Limb (tissue), 2 donors: Measurements from ENCODE around the gene SLC7A4.
A peak's percentile ranks its signal among the peaks of the same experiment; 100 is the strongest.
"Not testable (repeated sequence)": the region's sequence is repeated elsewhere in the genome, so short reads cannot be mapped to it uniquely, and the experiment has no call there.

Source experiments
- DNase-seq, 2 donors: peaks; one replicate each; pipeline ENCODE4 v3.0.0-alpha.2; 2016; ENCODE audit errors: extremely low spot score in 2 of 2

The SLC7A4 gene

DNA sequence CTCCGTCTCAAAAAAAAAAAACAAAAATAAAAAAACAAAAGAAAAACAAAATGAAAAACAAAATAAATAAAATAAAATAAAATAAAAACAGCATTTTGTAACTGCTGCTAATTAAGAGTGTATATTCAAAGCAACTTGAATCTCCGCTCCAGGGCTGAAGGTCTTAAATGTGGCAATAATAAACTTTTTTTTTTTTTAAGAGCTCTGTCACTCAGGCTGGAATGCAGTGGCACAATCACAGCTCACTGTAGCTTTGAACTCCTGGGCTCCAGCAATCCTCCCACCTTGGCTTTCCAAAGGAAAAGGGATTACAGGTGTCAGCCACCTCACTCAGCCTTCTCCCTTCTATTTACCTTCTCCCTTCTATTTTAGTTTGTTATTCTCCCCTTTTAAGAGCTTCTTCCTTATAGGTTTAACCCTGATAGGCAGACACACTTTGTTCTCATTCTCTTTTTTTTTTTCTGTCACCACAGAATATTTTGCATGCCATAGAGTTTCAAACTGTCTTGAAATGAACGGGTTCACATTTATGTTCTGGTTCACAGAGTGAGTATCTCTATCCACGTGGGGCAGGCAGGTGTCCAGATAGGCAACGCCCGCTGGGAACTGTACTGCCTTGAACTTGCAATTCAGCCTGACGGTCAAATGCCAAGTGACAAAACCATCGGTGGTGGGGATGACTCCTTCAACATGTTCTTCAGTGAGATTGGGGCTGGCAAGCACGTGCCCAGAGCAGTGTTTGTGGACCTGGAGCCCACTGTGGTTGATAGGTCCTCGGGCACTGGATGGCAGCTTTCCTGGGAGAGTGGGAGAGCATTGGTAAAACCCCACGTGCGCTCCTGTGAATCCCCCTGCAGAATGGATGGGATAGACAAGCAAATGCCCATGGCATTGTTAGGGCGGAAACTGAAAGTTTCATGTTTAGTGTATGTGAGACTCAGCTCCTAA lies 32.8 kb upstream of the SLC7A4 start:
- no peak for DNase-seq

- DNase-seq, result not testable (repeated sequence)
Observed at GRCh38 chr22:21064425-21064824, 32.1 kb upstream of the SLC7A4 start.

DNA sequence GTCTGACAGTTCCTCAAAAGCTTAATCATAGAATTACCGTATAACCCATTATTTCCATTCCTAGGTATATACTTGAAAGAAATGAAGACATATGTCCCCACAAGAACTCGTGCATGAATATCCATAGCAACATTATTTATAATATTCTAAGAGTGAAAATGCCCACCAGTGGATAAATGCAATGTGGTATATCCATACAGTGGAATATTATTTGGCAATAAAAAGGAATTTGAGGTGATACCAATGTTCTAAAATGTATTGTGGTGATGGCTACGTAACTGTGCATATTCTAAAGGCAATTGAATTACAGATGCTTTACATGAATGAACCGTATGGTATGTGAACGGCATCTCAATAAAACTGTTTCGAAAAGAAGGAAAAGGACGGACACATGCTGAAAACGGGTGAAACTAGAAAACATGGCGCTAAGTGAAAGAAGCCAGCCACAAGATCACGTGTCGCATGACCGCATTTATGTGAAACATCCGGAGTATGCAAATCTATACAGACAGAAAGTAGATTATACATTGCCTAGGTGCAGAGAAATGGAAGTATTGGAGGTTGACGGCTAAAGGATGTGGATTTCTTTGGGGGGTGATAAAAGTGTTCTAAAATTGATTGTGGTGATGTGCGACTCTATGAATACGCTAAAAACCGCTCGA lies 29.4 kb upstream of the SLC7A4 start:
- DNase-seq, result not testable (repeated sequence)

GRCh38 chr22:21060363-21060762 lies 28.0 kb upstream of the SLC7A4 start:
- not testable (repeated sequence) for DNase-seq

GRCh38 chr22:21055880-21056319 lies 23.5 kb upstream of the SLC7A4 start:
- no peak for DNase-seq

GRCh38 chr22:21055564-21055834 lies 23.1 kb upstream of the SLC7A4 start:
- DNase-seq, result no peak

DNA sequence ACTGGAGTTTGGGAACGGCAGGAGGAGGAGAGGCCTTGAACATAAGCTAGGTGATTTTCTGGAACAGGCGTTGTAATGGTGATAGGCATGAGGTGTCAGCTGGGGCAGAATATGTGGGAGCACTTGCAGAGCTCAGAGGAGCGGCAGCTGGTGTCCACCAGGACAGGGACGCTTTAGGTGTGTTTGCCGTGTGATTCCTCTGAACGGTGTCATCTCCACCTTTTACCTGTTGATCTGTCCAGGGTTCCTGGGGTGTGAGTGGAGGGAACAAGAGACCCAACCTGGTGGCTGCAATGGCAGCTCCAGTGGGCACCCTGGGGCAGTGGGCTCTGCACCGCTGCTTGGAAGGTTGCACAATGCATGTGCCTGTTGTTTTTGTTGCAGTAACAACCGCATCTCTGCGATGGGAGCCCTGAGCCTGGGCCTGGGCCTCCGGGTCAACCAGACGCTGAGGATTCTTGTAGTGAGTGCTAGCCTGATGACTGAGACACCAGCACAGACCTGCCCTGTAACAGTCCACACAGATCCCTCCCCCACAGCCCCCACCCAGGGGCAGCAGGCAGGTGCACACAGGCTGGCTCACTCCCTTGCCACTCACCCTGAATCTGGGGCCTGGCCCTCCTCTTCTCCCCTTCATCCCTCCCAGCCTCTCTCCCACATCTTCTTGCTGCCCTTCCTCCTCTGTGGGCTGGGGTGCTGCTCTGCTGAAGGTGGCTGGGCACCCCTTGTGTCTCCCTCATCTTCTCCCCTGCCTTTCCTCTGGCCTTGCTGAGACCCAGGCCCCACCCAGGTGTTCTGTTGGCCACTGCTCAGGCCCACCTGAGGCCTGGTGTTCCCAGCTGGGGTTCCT lies 22.6 kb upstream of the SLC7A4 start:
- DNase-seq, result no peak

DNA sequence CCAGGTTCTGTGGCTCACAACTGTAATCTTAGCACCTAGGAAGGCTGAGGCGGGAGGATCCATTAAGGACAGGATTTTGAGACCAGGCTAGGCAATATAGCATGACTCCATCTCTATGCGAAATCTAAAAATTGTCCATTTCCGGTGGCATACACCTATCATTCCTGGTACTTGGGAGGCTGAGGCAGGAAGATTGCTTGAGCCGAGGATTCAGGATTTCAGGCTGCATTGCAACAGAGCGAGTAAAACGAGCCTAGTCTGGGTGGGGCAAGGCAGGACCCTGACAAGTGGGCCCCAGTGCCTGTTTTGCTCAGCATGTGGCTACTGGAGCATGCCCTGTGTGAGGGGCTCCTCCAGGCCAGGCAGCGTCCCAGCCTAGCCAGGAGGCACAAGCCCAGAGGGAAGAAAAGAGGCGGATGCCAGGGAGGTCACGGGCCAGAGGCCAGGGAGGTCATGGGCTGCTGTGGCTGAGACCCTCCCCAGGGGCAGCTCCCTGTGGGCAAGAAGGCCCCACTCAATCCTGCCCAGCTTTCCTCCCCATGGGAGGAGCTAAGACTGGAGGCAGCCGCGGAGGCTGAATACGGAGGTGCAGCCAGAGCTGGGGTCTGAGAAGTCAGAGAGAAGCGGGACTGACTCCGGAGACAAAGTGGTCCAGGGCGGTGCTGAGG lies 21.8 kb upstream of the SLC7A4 start:
- no peak for DNase-seq

- no peak for DNase-seq
Observed at GRCh38 chr22:21052715-21053459, 20.5 kb upstream of the SLC7A4 start.

DNA sequence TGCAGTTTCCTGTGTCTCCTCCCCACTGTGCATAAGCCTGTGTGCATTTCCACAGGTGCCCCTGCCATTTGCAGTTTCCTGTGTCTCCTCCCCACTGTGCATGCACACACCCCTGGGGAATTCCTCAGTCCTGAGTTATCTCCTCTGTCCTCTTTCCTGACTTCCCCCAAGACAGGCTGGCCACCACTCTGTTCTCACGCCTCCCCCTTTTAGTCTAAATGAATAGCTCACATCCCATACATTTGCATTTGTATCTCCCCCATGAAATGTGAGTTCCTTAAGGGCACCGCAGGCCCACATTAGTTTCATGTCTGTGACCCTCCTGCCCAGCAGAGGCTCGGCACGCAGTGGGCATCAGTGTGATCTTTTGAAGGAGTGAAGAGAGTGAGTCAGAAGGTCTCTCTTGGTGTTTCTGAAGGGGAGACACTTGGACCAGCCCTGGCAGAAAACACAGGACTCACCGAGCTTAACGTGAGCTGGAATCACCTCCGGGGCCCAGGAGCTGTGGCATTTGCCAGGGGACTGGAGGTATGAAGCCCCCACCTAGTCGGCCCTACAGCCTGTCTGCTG lies 19.6 kb upstream of the SLC7A4 start:
- no peak for DNase-seq

DNA sequence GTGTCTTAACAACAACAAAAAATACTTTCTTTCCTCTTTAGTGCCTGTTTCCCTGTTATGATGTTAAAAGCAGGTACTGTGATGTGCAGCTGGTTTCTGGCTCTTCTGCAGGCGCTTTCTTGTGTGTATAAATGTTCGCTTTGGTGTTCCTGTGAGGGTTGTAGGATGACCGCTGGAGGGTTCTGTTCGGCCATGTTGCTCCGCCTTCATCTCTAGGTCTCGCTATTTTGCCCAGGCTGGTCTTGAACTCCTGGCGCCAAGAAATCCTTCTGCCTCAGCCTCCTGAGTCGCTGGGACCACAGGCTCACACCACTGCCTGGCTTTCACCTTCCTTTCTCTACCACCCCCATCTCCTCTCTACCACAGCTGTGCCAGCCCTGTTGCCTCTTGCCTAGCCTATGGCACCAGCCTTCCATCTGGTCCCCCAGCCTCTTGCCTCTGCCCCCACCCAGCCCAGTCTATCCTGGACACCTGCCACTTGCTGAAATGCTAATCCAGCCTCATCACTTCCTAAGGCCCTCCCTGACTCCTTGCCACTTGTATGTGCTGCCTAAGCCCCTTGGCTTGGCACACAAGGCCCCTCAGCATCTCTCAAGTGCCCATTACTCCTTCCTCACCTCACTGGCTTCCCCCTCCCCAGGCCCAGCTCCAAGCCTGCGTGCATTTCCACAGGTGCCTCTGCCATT lies 18.9 kb upstream of the SLC7A4 start:
- DNase-seq, result no peak

- not testable (repeated sequence) for DNase-seq
Observed at GRCh38 chr22:21048965-21049364, 16.6 kb upstream of the SLC7A4 start.

- DNase-seq, result not testable (repeated sequence)
Observed at GRCh38 chr22:21048448-21048847, 16.1 kb upstream of the SLC7A4 start.

GRCh38 chr22:21047730-21048129 lies 15.4 kb upstream of the SLC7A4 start:
- no peak for DNase-seq

GRCh38 chr22:21047035-21047661 lies 14.8 kb upstream of the SLC7A4 start:
- no peak for DNase-seq

DNA sequence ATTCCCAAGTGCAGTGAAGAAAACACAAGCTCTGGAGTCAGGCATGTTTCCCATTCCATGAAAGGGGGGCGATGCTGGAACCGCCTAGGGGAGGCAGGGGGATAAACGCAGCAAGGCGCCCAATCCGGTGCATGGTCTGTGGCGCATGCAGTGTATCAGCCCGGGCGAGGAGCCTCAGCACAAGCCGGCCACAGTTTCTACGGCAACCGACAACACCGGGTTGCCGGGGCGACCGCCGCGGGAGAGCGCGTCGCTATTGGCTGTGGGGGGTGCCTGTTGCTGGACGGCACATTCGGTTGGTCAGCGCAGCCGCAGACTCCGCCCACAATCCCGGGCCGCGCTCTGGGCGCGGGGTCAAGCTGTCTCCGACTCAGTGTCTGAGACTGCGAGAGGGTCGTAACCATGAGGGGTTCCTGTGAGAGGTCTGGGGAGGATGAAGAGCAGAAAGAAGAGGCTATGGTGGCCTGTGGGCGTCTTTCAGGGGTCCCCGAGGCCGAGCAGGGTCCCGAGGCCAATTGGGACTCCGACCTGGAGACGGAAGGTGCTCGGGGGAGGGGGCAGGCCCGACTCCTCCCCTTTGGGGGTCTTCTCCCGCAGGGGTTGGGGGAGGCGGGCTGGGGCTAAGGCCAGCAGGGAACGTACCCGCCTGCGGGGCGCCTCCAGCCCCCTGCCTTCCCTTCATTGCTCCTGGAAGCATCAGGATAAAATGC lies 13.4 kb upstream of the SLC7A4 start, which contains the start of gene LRRC74B:
Gene LRRC74B (plus strand): TSS at position 362 of the 710 bp plus-strand sequence. CDS start 41 bp downstream, at position 403.
- DNase-seq, result peak; percentile 93 to 94

DNA sequence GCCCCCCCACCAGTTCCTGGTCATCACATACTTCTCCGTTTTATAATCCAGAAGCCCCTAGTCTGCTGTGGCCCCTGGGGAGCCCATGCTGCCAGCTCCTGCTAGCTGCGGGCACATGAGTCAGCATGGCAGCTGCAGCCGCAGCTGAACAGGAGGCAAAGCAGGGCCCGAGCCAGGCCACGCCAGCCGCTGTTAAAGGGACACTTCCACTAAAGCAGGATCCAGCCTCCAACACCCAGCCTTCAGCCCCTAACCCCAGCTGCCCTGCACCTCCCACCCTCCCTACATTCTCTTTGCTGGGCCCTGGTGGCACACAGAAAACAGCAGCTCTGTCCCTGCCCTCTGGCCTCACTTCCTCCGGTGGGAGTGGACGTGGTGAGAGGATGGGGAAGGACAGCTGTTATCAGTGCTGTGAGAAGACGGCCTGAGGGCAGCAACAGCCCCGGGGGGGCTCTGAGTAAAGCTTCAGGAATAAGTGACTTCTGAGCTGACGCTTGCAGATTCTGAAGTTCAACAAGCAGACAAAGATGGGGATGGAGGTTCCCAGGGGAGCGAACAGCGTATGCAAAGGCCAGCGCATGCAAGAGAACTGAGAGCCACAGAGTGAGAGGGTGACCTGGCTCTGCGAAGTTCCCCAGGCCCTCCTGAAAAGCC lies 12.7 kb upstream of the SLC7A4 start:
- peak; percentile 8 to 53 for DNase-seq
